Mesenteric fat pad (tissue), 1 donor: ENCODE data around the gene NBPF4. TPM values are rescaled to one million over a fixed set of nuclear protein-coding genes. Genes with fewer than 3 reads are reported as not detected.
A peak's percentile ranks its signal among the peaks of the same experiment; 100 is the strongest.
"Not testable (repeated sequence)": the region's sequence is repeated elsewhere in the genome, so short reads cannot be mapped to it uniquely, and the experiment has no call there.

ENCODE experiments used
- DNase-seq: peaks from one replicate; pipeline ENCODE4 v3.0.0-alpha.2; 2020; ENCODE audit warnings: low spot score
- total RNA-seq: library from RNA; stranded (reverse); fragmentation: NEBNext Ultra II Directional; extraction: Animal tissue kit (Norgen Biotek cat#: 25700); gene quantifications from one replicate; pipeline ENCODE4 v1.2.1, GENCODE V29; 2021
- donor health status: DM: yes; HTN: yes; CAD: no.

The NBPF4 gene
- total RNA-seq, 1 donor from 2014 or later, result not detected

GRCh38 chr1:108214641-108215465 is 29.0 kb downstream of the NBPF4 start:
- not testable (repeated sequence) for DNase-seq

DNA sequence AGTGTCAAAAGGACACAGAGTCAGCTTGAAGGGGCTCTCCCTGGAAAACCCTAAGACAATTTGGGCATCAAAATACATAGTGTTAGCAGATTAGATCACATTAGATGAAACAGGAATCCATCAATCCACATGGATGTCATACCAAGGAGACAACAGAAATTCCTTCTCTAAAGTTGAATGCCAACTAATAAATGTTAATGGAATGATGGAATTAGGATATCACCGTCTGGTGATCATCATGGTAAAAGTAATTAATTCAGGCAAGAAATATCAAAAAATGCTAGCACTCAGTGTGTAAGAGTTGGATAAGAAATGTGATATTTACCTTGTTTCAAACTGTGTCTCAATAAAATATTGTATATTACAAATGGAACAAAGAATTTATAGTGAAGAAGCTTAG is 32.9 kb downstream of the NBPF4 start:
- DNase-seq, result no peak

GRCh38 chr1:108209456-108210108 is 34.3 kb downstream of the NBPF4 start:
- DNase-seq, result no peak

DNA sequence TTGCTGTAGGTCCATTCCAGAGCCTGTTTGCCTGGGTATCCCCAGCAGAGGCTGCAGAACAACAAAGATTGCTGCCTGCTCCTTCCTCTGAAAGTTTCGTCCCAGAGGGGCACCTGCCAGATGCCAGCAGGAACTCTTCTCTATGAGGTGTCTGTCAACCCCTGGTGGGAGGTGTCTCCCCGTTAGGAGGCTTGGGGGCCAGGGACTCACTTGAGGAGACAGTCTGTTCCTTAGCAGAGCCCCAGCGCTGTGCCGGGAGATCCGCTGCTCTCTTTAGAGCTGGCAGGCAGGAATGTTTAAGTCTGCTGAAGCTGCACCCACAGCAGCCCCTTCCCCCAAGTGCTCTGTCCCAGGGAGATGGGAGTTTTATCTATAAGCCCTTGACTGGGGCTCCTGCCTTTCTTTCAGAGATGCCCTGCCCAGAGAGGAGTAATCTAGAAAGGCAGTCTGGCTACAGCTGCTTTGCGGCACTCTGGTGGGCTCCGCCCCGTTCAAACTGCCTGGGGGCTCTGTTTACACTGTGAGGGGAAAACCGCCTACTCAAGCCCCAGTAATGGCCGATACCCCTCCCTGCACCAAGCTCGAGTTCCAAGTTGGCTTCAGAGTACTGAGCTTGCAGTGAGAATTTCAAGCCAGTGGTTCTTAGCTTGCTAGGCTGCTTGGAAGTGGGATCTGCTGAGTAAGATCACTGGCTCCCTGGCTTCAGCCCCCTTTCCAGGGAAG is 35.0 kb downstream of the NBPF4 start:
- no peak for DNase-seq

GRCh38 chr1:108203582-108203981 is 40.3 kb downstream of the NBPF4 start:
- DNase-seq, result not testable (repeated sequence)

- no peak for DNase-seq
Measured at GRCh38 chr1:108201687-108202086, 42.2 kb downstream of the NBPF4 start.

- no peak for DNase-seq
Measured at GRCh38 chr1:108200687-108201051, 43.2 kb downstream of the NBPF4 start.

- DNase-seq, result peak; percentile 94
Measured at GRCh38 chr1:108199781-108200686, 43.8 kb downstream of the NBPF4 start, which contains the start of gene SLC25A24. Gene SLC25A24, minus strand, starts transcription at chr1:108200343. Its CDS starts 205 bp downstream, at chr1:108200138.

GRCh38 chr1:108199201-108199691 is 44.6 kb downstream of the NBPF4 start:
- DNase-seq, result no peak

GRCh38 chr1:108194051-108194450 is 49.8 kb downstream of the NBPF4 start:
- DNase-seq, result no peak

DNA sequence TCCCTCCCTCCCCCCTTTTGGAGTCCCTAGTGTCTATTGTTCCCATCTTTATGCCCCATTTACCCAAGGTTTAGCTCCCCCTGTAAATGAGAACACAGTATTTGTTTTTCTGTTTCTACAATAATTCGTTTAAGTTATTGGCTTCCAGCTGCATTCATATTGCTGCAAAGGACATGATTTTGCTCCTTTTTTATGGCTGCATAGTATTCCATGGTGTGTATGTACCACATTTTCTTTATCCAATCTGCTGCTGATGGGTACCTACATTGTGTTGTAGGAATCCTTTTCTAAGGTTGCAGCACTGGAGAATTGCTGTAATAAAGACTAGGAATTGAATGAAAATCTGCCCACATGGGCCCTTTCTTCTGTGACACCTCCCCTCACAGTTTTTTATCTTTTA is 50.5 kb downstream of the NBPF4 start:
- DNase-seq, result no peak

- DNase-seq, result no peak
Measured at GRCh38 chr1:108192581-108192980, 51.3 kb downstream of the NBPF4 start.

- no peak for DNase-seq
Measured at GRCh38 chr1:108190686-108191416, 53.0 kb downstream of the NBPF4 start.

- no peak for DNase-seq
Measured at GRCh38 chr1:108190001-108190634, 53.8 kb downstream of the NBPF4 start.

DNA sequence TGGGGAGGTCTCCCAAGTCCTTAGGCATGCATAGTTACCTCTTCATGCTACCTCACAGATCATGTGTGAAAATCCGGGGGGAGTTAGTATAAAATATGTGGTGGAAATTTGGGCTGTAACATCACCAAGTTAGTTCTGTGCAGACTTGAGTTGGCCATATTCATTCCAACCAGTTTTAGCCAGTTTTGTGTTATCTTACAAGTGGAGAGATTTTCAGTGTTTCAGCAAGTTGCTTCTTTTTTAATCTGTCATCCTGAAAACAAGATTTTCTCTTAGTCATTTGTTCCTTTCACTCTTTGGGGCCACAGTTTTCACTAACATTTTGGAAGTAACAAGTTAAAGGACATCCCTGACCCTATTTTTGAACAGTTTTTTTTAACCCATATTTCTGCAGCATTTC is 55.1 kb downstream of the NBPF4 start:
- DNase-seq, result no peak

DNA sequence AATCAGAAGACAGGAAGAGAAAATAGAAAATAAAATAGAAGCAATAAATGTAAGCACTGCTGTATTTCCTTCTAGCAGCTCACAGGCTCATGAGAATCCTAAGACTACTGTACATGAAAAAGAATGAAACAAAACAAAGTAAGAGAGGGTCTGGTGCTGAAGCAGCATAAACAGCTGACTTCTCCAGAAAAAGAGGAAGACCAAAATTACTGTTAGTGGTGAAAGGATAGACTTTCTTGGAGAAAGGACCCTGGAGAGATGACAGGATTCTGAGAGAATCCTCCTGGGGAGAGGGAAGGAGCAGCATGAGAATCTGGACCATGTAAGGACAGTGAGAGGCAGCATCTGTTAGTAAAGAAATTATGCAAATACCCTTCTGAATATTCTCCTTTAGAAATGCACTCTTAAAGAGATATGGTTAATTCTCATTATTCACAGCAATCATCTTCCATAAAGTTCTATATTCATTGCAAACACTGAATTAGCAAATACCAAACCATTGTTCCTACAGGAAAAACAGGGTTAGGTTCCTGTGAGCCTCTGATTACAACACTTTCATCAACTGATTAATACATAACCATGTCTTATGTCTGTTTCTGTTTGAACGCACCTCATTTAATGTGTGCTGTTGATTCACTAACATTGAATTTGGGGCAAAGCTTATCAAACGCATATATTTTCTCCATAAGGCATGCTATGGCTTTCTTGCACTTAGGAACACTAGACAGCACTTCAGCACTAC is 60.7 kb downstream of the NBPF4 start:
- DNase-seq, result no peak

- no peak for DNase-seq
Measured at GRCh38 chr1:108179018-108179417, 64.9 kb downstream of the NBPF4 start.
